Superior temporal gyrus (tissue), 1 donor: ENCODE data around the gene TTC16.

Experiments
- DNase-seq: peaks from one replicate; pipeline ENCODE4 v3.0.0-alpha.2; 2016; ENCODE audit errors: extremely low spot score

TTC16 gene

GRCh38 chr9:127698386-127698785 lies 17.5 kb upstream of the TTC16 start:
- no peak for DNase-seq

- peak; percentile 98 for DNase-seq
These were observed 16.8 kb upstream of the TTC16 start for GRCh38 chr9:127698985-127699670.

GRCh38 chr9:127700140-127700539 lies 15.7 kb upstream of the TTC16 start:
- DNase-seq: peak; percentile 58

GRCh38 chr9:127700594-127701255 lies 15.2 kb upstream of the TTC16 start:
- no peak for DNase-seq

- no peak for DNase-seq
These were observed 12.5 kb upstream of the TTC16 start for GRCh38 chr9:127703289-127703946.

- DNase-seq: no peak
These were observed 10.1 kb upstream of the TTC16 start for GRCh38 chr9:127705577-127706379.

- no peak for DNase-seq
These were observed 9.0 kb upstream of the TTC16 start, which contains the start of gene CFAP157 for GRCh38 chr9:127706836-127707241. Gene CFAP157 (plus strand): TSS chr9:127706988. CDS start chr9:127707032, 44 bp downstream.

- DNase-seq: no peak
These were observed 8.1 kb upstream of the TTC16 start for GRCh38 chr9:127707766-127708165.

GRCh38 chr9:127708952-127709587 lies 6.8 kb upstream of the TTC16 start:
- no peak for DNase-seq

GRCh38 chr9:127710204-127710783 lies 5.6 kb upstream of the TTC16 start:
- DNase-seq: no peak

- DNase-seq: no peak
These were observed 4.6 kb upstream of the TTC16 start for GRCh38 chr9:127711226-127711701.

GRCh38 chr9:127711831-127712274 lies 4.0 kb upstream of the TTC16 start:
- no peak for DNase-seq

GRCh38 chr9:127712371-127712770 lies 3.5 kb upstream of the TTC16 start:
- DNase-seq: no peak

GRCh38 chr9:127712867-127713266 lies 3.0 kb upstream of the TTC16 start:
- no peak for DNase-seq

GRCh38 chr9:127714020-127714750 lies 1.7 kb upstream of the TTC16 start:
- DNase-seq: no peak

- no peak for DNase-seq
These were observed 869 bp upstream of the TTC16 start for GRCh38 chr9:127714951-127715469.

- DNase-seq: no peak
These were observed 533 bp downstream of the TTC16 start for GRCh38 chr9:127716412-127716811.

- DNase-seq: no peak
These were observed 1.9 kb downstream of the TTC16 start for GRCh38 chr9:127717766-127718165.

- DNase-seq: no peak
These were observed 4.4 kb downstream of the TTC16 start for GRCh38 chr9:127720031-127720864.
